ENCODE data around the gene ZNF407.
A peak's percentile ranks its signal among the peaks of the same experiment; 100 is the strongest.

ZNF407 gene

GRCh38 chr18:74897971-74898657 is 300.4 kb downstream of the ZNF407 start:
- DNase-seq: no peak

GRCh38 chr18:74898965-74899364 is 301.3 kb downstream of the ZNF407 start:
- no peak for DNase-seq

- no peak for DNase-seq
These were observed 301.9 kb downstream of the ZNF407 start for GRCh38 chr18:74899554-74899953.

GRCh38 chr18:74901362-74902146 is 303.9 kb downstream of the ZNF407 start:
- peak; percentile 28 for DNase-seq

GRCh38 chr18:74902147-74902455 is 304.4 kb downstream of the ZNF407 start:
- no peak for DNase-seq

GRCh38 chr18:74905247-74905646 is 307.6 kb downstream of the ZNF407 start:
- no peak for DNase-seq

- DNase-seq: no peak
These were observed 308.5 kb downstream of the ZNF407 start for GRCh38 chr18:74906184-74906583.

GRCh38 chr18:74914052-74914591 is 316.5 kb downstream of the ZNF407 start:
- no peak for DNase-seq

- DNase-seq: no peak
These were observed 317.0 kb downstream of the ZNF407 start for GRCh38 chr18:74914648-74915047.

- DNase-seq: no peak
These were observed 319.2 kb downstream of the ZNF407 start for GRCh38 chr18:74916773-74917393.

GRCh38 chr18:74918276-74918790 is 320.7 kb downstream of the ZNF407 start:
- DNase-seq: no peak

- no peak for DNase-seq
These were observed 323.6 kb downstream of the ZNF407 start for GRCh38 chr18:74921057-74921820.

- DNase-seq: no peak
These were observed 328.4 kb downstream of the ZNF407 start for GRCh38 chr18:74926051-74926450.

GRCh38 chr18:74928194-74928968 is 330.7 kb downstream of the ZNF407 start:
- no peak for DNase-seq

- no peak for DNase-seq
These were observed 331.4 kb downstream of the ZNF407 start for GRCh38 chr18:74929110-74929509.

- no peak for DNase-seq
These were observed 332.9 kb downstream of the ZNF407 start for GRCh38 chr18:74930616-74931015.

- DNase-seq: no peak
These were observed 336.3 kb downstream of the ZNF407 start for GRCh38 chr18:74933930-74934329.

- DNase-seq: no peak
These were observed 337.8 kb downstream of the ZNF407 start for GRCh38 chr18:74935434-74935833.

- no peak for DNase-seq
These were observed 338.7 kb downstream of the ZNF407 start for GRCh38 chr18:74936343-74936742.

- DNase-seq: no peak
These were observed 339.6 kb downstream of the ZNF407 start for GRCh38 chr18:74937291-74937690.

- no peak for DNase-seq
These were observed 343.2 kb downstream of the ZNF407 start for GRCh38 chr18:74940856-74941255.

- DNase-seq: peak; percentile 48
These were observed 344.7 kb downstream of the ZNF407 start for GRCh38 chr18:74942319-74942910.
